HG02588 (cell line): ENCODE data around the gene SESN1.
"Not testable (repeated sequence)": the region's sequence is repeated elsewhere in the genome, so short reads cannot be mapped to it uniquely, and the experiment has no call there.

Source experiments
- ATAC-seq: cut with Tn5 transposase; IDR thresholded peaks from one replicate; pipeline ENCODE4 v1.9.1; 2021; ENCODE audit warnings: mild to moderate bottlenecking, moderate library complexity; ENCODE audit not compliant: unreplicated experiment

Gene SESN1

GRCh38 chr6:109095036-109095834, 589 bp upstream of the SESN1 start, which contains the start of gene CEP57L1:
CEP57L1 (plus strand) TSS chr6:109095507; CDS start chr6:109145222, 49,715 bp downstream.
- peak; percentile 69 for ATAC-seq

- ATAC-seq: no peak
Measured at GRCh38 chr6:109093732-109094415, 772 bp downstream of the SESN1 start.

GRCh38 chr6:109092074-109092473, 2.6 kb downstream of the SESN1 start:
- no peak for ATAC-seq

GRCh38 chr6:109091314-109092024, 3.2 kb downstream of the SESN1 start:
- ATAC-seq: no peak

GRCh38 chr6:109088995-109089394, 5.7 kb downstream of the SESN1 start:
- ATAC-seq: no peak

GRCh38 chr6:109087661-109088264, 6.9 kb downstream of the SESN1 start:
- ATAC-seq: no peak

- not testable (repeated sequence) for ATAC-seq
Measured at GRCh38 chr6:109084146-109084545, 10.5 kb downstream of the SESN1 start.

- ATAC-seq: no peak
Measured at GRCh38 chr6:109083657-109084056, 11.0 kb downstream of the SESN1 start.

GRCh38 chr6:109082188-109082577, 12.5 kb downstream of the SESN1 start:
- ATAC-seq: no peak

- ATAC-seq: no peak
Measured at GRCh38 chr6:109081516-109082187, 13.0 kb downstream of the SESN1 start.

- no peak for ATAC-seq
Measured at GRCh38 chr6:109081026-109081425, 13.6 kb downstream of the SESN1 start.

- ATAC-seq: no peak
Measured at GRCh38 chr6:109079981-109080380, 14.7 kb downstream of the SESN1 start.

- ATAC-seq: no peak
Measured at GRCh38 chr6:109076377-109076776, 18.3 kb downstream of the SESN1 start.

GRCh38 chr6:109075934-109076333, 18.7 kb downstream of the SESN1 start:
- no peak for ATAC-seq

- ATAC-seq: no peak
Measured at GRCh38 chr6:109074133-109074415, 20.6 kb downstream of the SESN1 start.

GRCh38 chr6:109073344-109074132, 21.1 kb downstream of the SESN1 start:
- no peak for ATAC-seq

- ATAC-seq: no peak
Measured at GRCh38 chr6:109071125-109071917, 23.3 kb downstream of the SESN1 start.

GRCh38 chr6:109069746-109070145, 24.9 kb downstream of the SESN1 start:
- no peak for ATAC-seq

GRCh38 chr6:109062767-109063352, 31.8 kb downstream of the SESN1 start:
- ATAC-seq: no peak
